Fibroblast of skin of back (primary cell): ENCODE results near the gene ASPN. TPM values are rescaled to one million over a fixed set of nuclear protein-coding genes. Genes with fewer than 3 reads are reported as not detected.

Source experiments
- DNase-seq: peaks from one replicate; pipeline ENCODE4 v3.0.0-alpha.2; 2013
- polyA plus RNA-seq, 2 experiments: library from polyadenylated mRNA; unstranded; fragments of 120-200 nt; gene quantifications; one replicate each; pipeline ENCODE4 v1.2.1, GENCODE V29; 2013; ENCODE audit not compliant: insufficient read length in 2 of 2

ASPN gene
- polyA plus RNA-seq (2013, experiment 1 of 2; ENCODE audit: insufficient read length): 4.8 TPM
- 13.4 TPM for polyA plus RNA-seq (2013, experiment 2 of 2; ENCODE audit: insufficient read length)

DNA sequence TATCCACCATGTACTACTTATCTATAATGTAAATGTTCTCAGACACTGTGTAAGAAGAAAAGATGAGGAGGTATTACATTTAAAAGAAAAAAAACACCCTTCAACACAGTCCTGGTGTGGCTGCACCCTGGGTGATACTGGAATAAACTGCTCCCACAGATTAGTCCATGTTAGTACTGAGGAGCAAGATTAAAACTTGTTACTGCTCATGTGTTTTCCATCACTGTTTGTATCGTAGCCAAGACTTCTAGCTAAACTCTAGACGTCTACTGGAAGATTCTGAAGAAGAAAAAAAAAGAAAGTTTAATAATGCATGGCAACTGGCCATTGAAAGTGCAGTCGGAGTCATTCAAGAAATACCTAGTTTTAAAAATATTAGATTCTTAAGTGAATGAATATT is at the start of gene ASPN:
TSS of gene ASPN (minus strand) at position 178 of the 400 bp plus-strand sequence.
- DNase-seq: peak; percentile 55

DNA sequence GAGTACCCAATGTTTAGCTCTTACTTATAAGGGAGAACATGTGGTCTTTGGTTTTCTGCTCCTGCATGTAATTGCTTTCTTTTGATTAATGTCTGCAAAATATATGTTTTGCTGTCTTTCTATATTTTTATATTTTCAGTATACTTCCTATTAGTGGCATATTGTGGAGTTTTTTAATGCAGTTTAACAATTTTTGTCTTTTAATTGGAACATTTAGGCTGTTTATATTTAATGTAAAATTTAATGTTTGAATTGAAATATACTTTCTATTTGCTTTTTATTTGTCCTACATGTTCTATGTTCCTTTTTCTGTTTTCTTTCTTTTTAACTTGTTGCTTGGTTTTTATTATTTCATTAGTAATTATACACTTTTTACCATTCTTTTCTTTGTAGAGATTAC is 48.6 kb upstream of the ASPN start:
- DNase-seq: no peak

DNA sequence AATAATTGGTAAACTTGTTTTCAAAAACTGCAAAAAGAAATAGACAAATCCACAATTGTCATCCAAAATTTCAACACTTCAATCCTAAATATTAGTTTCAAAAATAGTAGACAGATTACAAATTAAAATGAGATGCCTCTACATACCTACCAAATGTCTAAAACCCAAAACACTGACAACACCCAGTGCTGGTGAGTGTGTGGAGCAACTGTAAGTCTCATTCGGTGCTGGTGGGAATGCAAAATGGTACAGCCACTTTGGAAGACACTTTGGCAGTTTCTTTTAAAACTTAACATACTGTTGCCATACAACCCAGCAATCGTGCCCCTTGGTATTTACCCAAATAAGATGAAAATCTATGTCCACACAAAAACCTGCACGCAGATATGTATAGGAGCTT is 46.8 kb upstream of the ASPN start:
- no peak for DNase-seq

DNA sequence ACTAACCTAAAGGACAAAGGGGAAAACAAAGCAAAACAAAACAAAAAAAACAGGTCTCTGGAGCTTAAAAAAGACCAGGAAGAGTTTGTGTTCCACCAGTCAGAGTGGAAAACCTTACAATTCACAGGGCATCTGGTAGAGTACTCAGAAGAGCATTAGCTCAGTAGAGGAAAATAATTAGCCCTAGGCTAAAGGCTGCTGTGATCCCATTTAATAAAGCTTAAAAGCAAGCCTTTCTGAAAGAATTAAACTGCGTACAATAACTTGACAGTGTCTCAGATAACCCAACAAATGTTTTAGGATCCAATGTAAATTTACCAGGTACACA is 46.2 kb upstream of the ASPN start:
- DNase-seq: no peak

DNA sequence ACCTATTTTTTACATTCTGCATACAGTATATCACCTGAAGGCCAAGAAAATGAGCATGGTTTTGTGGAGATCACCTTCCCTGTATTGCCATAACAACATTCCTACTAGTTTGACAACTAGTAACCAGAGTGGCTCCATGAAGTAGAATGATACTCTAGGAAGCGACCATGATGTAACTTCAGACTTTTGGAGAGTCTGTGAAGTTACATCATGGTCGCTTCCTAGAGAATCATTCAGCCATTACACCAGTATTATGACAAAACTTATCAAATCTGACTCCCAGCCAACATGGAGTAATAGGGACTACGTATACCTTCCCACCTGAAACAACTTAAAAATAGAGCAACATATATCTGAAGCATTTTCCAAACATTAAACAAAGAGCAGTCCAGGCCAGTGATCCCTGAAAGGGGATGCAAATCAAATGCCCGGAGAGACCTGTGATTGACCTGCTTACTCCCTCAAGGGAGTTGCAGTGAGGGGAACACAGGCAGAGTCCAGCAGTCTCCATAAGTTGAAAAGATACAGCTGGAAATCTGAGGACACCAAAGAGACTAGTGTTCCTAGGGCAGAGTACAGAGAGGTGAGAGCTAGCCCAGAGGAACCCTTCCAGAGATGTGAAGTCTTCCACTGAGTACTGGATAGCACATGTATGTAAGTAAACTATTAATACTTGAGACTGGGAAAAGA is 45.7 kb upstream of the ASPN start:
- DNase-seq: no peak

DNA sequence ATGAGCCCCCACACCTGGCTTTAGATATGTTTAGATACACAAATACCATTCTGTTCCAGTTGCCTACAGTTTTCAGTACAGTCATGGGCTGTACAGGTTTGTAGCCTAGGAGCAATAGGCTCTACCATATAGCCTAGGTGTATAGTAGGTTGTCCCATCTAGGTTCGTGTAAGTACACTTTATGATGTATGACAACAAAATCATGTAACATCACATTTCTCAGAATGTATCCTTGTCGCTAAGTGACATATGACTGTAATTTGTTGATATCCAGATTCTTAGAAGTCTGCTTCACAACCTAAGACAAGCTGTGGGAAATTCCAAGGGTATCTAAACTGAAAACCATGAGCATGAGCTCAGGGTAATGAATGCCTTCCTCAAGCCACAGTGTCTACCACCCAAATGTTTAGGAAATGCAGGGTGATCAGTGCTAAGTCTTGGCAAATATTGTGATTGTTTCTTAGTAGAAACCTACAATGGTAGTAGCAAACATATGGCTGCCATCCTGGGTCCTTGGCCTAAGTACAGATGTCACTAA is 45.1 kb upstream of the ASPN start:
- DNase-seq: no peak

DNA sequence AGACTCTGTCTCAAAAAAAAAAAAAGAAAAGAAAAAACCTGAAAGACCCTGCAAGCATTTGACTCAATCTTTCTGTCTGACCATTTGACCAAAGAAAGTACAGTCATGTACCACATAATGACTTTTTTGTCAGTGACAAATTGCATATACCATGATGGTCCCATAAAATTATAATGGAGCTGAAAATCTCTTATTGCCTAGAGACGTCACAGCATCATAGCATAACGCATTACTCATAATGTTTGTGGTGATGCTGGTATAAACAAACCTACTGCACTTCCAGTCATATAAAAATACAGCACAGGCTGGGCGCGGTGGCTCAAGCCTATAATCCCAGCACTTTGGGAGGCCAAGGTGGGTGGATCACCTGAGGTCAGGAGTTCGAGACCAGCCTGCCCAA is 43.0 kb upstream of the ASPN start:
- DNase-seq: no peak

DNA sequence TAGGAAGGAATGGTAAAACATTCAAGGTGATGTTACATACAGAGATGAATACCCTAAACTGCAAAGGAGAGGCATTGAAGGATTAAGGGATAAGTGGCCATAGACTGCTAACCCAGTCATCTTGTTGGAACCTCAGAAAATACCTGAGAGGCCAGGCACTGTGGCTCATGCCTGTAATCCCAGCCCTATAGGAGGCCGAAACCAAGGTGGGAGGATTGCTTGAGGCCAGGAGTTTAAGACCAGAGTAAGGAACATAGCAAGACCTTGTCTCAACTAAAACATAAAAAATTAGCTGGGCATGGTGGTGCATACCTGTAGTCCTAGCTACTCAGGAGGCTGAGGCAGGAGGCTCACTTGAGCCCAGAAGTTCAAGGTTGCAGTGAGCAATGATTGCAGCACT is 42.6 kb upstream of the ASPN start:
- no peak for DNase-seq

DNA sequence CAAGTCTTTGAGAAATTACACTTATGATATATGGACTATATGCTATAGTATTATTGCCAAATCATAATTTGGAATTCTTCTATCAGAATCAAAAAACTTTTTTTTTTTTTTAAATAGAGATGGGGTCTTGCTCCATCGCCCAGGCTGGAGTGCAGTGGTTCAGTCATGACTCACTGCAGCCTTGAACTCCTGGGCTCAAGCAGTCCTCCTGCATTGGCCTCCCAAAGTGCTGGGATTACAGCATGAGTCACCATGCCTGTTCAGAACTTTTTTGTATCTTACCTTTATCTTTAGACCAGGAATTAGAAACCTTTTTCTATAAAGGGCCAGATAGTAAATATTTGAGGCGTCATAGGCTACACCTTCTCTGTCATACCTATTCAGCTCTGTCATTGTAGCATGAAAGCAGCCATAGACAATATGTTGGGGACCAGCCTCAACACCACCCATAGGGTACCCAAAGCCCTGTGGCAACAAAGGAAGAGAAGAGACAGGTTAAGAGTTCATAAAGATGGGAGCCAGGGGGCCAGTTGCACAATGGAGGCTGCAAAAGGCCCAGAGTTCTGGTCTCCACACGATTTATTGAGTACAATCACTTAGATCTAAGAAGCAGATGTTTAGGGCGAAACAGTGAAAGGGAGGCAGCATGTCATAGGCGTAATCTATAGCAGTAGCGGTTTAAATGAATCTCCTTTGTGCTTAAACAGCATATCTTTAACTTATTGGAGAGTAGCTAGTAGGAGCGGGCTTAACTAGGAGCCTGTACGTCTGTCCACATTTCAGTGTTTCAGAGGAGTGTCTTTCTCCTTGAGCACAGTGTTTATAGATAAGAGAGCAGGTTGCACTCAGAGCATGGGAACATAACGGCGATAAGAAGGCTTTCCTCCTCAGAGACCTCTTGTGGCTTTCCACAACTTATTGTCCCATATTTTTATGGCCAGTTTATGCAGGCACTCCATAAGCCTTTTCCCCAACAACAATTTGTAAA is 41.0 kb upstream of the ASPN start:
- DNase-seq: no peak

DNA sequence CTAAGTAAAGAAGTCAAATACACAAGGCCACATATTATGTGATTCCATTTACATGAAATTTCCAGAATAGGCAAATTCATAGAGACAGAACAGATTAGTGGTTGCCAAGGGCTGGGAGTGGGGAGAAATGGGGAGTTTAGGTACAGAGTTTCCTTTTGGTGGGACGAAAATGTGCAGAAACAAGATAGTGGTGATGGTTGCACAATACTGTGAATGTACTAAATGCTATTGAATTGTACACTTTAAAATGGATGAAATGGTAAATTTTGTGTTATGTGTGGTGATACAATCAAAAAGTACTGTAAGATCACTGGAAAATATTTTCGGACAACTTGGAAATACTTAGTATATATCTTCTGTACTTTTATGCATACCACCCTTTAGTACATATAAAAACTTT is 38.5 kb upstream of the ASPN start:
- DNase-seq: no peak

DNA sequence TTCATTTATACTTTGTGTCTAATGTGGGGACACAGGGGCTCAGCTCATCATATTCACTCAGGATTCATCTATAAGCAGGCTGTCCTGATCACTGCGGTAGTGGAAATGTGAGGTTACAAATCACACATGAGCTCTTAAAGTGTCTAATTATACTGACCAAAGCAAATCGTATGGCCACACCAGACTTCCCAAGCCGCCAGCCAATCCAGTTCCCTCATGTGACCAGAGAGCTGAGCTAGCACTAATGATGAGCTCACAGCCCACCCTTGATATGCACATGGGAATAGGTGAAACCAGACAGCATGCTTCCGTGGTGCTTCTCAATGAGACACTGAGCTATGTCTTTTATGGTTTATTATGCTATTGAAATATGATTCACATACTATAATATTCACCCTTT is 35.9 kb upstream of the ASPN start:
- no peak for DNase-seq

DNA sequence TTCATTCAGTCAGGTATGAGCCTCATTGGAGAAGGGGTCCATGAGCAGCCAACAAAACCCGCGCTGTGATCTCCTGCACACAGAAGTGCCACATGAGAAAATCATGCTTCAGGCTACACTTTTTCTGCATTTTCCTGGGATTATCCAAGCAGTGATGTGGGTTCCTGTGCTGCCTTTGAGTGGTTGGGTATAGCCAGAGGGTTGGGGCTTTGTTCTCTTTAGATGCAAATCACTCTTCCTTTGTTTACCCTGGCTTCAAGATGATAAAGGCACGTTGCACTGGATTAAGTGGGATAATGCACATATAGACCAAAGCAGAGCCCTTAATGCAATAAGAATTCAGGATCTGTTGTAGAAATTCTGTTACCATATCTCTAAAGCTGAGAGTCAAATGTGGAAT is 34.7 kb upstream of the ASPN start:
- no peak for DNase-seq

DNA sequence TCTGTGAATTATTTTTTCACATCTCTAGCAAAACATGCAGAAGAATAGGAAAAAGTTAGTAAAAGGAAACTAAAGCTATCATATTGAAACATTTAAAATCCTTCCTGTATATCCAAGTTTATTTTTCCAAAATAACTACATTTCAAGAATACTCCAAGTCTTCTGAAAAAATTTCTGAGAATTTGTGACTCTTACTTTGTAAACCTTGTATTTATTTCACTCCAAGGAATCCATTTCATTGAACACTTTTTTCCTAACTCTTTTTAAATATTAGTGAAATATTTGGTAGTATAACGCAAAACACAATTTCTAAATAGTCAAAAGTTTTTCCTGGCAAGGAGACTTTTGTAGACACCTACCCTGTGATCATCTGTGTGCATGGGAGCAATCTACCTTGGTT is 34.2 kb upstream of the ASPN start:
- no peak for DNase-seq

DNA sequence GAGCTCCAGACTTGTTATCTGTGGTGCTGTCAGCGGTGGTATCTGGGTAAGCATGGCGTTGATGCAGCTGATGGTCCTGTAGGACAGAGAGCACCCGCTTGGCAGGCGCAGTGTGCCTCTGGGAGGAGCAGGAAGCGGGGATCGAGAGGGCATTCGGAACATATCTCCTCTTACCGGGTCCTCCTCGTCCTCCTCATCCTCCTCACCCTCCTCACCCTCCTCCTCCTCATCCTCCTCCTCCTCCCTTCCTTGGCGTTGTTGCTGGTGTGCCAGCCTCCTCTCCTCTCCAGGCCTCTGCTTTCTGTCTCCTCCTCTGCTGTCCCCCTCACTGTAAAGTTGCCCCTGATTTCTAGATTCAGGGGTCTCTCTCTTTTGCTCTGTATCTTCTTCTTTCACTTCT is 32.3 kb upstream of the ASPN start:
- DNase-seq: no peak

DNA sequence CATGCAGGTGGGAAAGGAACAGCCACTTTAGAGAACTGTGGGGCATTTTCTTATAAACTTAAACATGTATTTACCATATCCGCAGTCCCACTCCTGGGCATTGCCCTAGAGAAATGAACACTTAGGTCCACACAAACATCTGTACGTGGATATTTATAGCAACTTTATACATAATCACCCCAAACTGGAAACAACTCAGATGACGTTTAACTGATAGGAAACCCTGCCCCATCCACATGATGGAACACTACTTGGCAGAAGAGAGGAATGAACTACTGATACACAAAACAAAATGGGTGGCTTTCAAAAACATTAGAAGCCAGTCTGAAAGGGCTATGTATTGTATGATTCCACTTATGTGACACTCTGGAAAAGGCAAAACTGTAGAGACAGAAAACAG is 31.0 kb upstream of the ASPN start:
- no peak for DNase-seq

DNA sequence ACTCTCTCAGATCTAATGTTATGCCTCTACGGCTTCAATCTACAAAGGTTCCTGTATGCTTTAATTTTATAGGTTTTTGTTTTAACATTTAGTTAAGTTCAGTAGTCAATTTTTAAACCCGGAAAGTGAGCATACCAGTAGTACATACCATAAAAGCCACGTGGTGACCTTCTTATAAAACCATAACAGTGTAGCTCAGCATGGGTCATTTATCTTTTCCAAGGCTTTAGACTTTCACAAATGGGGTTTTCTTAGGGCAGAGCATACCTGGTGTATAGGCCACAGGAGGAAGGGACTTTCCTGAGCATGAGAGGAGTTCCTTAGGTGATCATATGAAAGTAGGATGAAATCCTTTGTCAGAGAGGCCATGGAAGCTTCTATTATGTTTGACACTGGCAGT is 30.3 kb upstream of the ASPN start:
- DNase-seq: peak; percentile 45

DNA sequence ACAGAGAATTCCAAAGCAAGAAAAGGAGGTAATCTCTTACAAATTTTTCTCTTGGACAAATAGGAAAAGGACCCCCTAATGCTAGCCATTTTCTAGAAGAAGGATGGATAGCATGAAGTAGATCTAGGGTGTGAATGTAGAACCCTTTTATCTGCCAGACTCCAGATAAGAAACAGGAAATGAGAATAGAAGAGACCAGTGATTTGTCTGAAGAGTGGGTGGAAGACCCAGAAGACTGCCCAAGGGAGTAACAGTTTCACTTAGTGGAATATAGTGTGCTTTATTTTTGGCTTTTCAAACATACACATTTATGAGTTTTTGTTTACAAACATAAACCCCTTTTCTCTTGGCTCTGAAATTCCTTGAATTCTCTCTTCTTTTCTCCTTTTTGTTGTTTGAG is 28.4 kb upstream of the ASPN start:
- DNase-seq: no peak

DNA sequence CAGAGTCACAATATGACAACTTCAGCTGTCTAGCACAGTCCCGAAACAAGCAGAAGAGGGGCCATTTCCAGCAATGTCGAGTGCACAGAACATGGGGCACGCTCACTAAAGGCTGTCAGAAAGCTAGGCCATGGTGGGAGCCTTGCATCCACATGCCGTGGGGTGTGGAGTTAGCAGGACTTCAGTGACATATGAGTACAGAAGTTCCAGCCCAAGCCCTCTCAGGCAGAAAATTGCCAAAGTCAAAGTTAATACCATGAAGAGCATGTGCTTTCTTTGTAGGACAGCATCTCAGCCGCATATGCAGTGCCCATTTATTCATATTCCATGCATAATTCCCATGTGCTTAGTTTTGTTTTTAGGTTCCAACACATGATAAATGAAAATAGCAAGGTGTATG is 26.7 kb upstream of the ASPN start:
- no peak for DNase-seq

DNA sequence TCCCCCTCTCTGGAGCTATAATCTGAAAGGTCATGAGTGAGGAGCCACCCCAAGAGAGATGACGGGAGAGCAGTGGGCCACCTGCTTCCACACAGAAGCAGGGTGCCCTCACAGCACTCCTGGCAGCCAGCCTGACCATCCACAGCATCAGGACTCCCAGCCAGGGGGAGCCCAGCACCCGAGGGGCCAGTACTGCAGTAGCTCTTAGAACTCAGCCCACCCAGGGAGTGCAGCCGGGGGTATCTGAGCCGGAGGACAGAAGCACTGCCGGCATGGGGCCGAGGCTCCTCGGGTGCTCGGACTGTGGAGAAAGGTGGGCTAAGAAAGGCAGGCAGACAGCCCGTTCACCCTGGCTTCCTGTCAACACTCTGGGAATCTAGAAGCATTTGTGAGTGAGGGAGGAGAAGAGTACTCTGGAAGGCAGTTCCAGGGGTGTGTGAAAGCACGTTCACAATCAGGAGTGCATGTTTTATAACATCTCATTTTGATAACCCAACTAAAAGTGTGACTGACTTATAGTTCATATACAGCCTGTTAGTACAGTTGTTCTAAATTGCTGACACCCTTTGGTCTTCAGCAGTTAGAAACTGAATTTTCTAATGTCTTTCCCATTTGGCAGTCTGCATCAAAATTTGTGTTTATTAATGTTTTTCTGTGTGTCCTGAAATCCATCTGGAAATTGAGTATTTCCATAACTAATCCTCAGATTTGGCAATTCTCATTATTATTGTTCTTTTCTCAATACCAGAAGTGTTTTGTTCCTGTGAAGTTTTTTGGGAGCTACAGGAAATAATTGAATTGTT is 25.9 kb upstream of the ASPN start:
- no peak for DNase-seq

DNA sequence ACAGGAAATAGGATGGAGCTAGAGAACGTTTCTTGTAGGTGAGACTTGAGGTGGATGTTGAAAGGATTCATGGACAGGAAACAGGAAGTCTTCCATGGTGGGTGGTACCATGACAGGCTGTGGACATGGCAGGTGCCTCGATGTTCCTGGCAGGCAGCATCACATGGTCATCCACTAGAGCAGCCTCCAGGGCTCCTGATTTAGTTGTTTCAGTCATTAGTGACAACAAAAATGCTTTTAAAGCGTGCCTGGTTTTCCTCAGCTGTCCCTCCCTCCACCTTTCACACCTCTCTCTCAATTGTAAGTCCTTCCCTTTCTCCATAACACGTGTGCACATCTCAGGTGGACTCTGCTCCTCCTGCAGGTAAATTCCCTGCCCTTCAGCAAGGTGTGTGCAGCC is 25.2 kb upstream of the ASPN start:
- no peak for DNase-seq

DNA sequence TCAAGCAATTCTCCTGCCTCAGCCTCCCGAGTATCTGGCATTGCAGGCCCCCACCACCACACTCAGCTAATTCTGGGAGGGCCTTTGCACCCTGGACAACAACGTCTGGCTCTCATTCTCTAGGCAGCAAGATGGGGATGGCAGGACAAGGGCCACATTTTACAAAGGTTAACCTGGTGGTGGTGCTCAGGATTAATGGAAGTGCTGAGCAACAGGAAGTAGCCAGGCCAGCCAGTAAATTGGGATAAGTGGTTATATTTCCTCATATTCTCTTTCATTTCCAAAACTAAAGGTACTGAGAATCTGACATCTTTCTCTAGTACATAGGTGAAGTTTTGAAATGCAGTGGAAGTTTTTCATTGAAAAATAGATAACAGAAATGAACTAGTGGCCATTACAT is 24.7 kb upstream of the ASPN start:
- no peak for DNase-seq

DNA sequence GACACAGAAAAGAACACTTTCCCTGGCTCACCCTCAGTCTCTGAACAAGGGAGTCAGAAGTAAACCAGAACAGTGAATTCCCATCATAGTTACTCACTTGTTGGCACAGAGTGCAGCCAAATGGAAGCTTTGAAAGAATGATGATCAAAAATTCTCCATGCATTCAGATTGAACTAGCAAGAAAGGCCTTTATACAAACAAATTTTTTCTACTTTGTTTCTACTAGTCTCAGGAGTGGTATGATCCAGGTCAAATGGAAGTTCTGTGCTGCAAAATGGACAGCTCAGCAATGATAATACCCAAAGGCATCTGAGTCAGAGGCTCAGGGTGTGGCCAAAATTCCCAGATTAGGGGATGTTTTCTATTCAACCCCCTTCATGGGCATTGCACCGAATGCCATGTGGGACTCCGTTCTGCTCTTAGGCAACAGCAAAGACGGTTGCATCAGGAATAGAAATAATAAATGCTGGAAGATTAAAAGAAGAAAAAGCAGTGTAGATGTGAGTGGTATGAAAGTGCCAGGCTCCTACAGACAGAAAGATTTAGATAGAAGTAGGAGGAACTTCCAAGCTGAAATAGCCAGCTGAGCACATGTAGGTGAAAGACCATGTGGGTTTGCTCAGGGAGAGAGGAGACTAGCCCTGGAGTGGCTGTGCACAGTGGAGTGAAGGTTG is 24.0 kb upstream of the ASPN start:
- peak; percentile 99 for DNase-seq
